Measurements from ENCODE around the gene IMMP2L. TPM values are rescaled to one million over a fixed set of nuclear protein-coding genes. Genes with fewer than 3 reads are reported as not detected.

Gene IMMP2L
- total and polyA plus RNA-seq, 4 donors, result 7.3 to 21.1 (median 12.4) TPM

DNA sequence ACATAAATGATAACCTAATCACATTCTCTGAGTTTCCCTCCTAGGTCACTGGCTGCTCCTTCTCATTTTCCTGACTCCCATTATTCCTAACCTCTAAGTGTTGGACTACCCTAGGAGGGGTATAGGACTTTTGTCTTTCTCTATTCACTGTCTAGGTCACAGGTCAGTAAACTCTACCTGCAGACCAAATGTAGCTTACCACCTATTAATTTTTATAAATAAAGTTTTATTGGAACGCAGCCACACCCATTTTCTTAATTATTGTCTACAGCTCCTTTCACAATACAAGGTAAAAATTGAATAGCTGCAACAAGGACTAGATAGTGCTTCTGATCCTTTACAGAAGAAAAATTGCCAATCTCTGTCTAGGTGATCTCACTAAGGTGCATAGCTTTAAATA is 156.7 kb downstream of the IMMP2L start:
- no peak overlapping the region for H3K27ac ChIP-seq (ENCODE audit: low read depth in 1 of 2, low read length in 2 of 2)
- no peak for DNase-seq (ENCODE audit: low spot score)
- 96% methylated on average over 1 of the region's 1 CpG for WGBS
- no peaks in the 10 kb centered on the region for H3K4me1 ChIP-seq (ENCODE audit: control insufficient read depth in 4 of 4, insufficient read depth in 4 of 4, low read length in 3 of 4)
- no peak for TF ChIP-seq TAF1 (conservative IDR thresholded peaks at IDR 0.05)
- TF ChIP-seq NR2F2 (IDR thresholded peaks at IDR 0.05), result no peak
- TF ChIP-seq, protein P1, sequence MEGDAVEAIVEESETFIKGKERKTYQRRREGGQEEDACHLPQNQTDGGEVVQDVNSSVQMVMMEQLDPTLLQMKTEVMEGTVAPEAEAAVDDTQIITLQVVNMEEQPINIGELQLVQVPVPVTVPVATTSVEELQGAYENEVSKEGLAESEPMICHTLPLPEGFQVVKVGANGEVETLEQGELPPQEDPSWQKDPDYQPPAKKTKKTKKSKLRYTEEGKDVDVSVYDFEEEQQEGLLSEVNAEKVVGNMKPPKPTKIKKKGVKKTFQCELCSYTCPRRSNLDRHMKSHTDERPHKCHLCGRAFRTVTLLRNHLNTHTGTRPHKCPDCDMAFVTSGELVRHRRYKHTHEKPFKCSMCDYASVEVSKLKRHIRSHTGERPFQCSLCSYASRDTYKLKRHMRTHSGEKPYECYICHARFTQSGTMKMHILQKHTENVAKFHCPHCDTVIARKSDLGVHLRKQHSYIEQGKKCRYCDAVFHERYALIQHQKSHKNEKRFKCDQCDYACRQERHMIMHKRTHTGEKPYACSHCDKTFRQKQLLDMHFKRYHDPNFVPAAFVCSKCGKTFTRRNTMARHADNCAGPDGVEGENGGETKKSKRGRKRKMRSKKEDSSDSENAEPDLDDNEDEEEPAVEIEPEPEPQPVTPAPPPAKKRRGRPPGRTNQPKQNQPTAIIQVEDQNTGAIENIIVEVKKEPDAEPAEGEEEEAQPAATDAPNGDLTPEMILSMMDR (IDR thresholded peaks at IDR 0.05; ENCODE audit: low read depth, low read length, missing input control), result no peak
- no peak for TF ChIP-seq RXRA (IDR thresholded peaks at IDR 0.05)
- TF ChIP-seq, protein P2, sequence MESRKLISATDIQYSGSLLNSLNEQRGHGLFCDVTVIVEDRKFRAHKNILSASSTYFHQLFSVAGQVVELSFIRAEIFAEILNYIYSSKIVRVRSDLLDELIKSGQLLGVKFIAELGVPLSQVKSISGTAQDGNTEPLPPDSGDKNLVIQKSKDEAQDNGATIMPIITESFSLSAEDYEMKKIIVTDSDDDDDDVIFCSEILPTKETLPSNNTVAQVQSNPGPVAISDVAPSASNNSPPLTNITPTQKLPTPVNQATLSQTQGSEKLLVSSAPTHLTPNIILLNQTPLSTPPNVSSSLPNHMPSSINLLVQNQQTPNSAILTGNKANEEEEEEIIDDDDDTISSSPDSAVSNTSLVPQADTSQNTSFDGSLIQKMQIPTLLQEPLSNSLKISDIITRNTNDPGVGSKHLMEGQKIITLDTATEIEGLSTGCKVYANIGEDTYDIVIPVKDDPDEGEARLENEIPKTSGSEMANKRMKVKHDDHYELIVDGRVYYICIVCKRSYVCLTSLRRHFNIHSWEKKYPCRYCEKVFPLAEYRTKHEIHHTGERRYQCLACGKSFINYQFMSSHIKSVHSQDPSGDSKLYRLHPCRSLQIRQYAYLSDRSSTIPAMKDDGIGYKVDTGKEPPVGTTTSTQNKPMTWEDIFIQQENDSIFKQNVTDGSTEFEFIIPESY (IDR thresholded peaks at IDR 0.05), result no peak
- TF ChIP-seq YY1 (IDR thresholded peaks at IDR 0.05), result no peak
- TF ChIP-seq, protein P3, sequence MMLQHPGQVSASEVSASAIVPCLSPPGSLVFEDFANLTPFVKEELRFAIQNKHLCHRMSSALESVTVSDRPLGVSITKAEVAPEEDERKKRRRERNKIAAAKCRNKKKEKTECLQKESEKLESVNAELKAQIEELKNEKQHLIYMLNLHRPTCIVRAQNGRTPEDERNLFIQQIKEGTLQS (IDR thresholded peaks at IDR 0.05), result no peak
- TF ChIP-seq HNF4G (IDR thresholded peaks at IDR 0.05), result no peak
- TF ChIP-seq RAD21 (IDR thresholded peaks at IDR 0.05), result no peak
- no peak for TF ChIP-seq FOXA2 (IDR thresholded peaks at IDR 0.05)
- TF ChIP-seq HNF4A (conservative IDR thresholded peaks at IDR 0.05), result no peak
- no peak for TF ChIP-seq EGR1 (IDR thresholded peaks at IDR 0.05; ENCODE audit: low read depth in 2 of 2)
- no peak overlapping the region for H3K9ac ChIP-seq (ENCODE audit: low read depth in 1 of 2, low read length in 2 of 2)
- H3K27me3 ChIP-seq (ENCODE audit: control insufficient read depth in 4 of 4, insufficient read depth in 4 of 4, low read length in 3 of 4), result no peaks in the 10 kb centered on the region
- H3K4me3 ChIP-seq (ENCODE audit: low read depth in 1 of 3, low read length in 3 of 3), result no peak overlapping the region
- H3K9me3 ChIP-seq (ENCODE audit: control insufficient read depth in 4 of 4, low read length in 3 of 4), result no peaks in the 10 kb centered on the region
- no peaks in the 10 kb centered on the region for H3K36me3 ChIP-seq (ENCODE audit: control insufficient read depth in 4 of 4, insufficient read depth in 3 of 4, low read depth in 1 of 4, low read length in 3 of 4)

DNA sequence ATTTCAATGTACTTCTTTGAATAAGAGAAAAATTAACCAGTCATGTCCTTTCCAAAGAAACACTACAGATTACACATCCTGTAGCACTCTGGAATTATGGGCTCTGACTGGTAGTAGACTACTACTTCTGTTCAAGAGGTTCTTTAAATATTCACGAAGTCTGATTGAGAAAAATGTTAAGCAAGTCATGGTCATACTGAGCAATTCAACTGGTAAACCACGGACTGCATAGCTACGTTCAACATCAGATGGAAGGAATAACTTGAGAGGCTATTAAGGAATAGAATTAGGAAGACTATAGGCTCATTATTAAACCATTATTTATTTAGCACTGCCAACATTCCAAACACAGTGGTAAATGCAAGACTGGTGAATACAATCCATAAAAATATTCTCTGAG is 160.8 kb downstream of the IMMP2L start:
- Histone ChIP-seq H3K4me3 (ENCODE audit: low read depth in 1 of 3, low read length in 3 of 3) (no peak overlapping the region), H3K9ac (ENCODE audit: low read depth in 1 of 2, low read length in 2 of 2) (no peak overlapping the region), H3K9me3 (ENCODE audit: control insufficient read depth in 4 of 4, low read length in 3 of 4) (no peaks in the 10 kb centered on the region), H3K4me1 (ENCODE audit: control insufficient read depth in 4 of 4, insufficient read depth in 4 of 4, low read length in 3 of 4) (no peaks in the 10 kb centered on the region), H3K27me3 (ENCODE audit: control insufficient read depth in 4 of 4, insufficient read depth in 4 of 4, low read length in 3 of 4) (no peaks in the 10 kb centered on the region), H3K36me3 (ENCODE audit: control insufficient read depth in 4 of 4, insufficient read depth in 3 of 4, low read depth in 1 of 4, low read length in 3 of 4) (no peaks in the 10 kb centered on the region), H3K27ac (ENCODE audit: low read depth in 1 of 2, low read length in 2 of 2) (no peak overlapping the region)
- no peak for DNase-seq (ENCODE audit: low spot score)
- TF ChIP-seq JUND (IDR thresholded peaks at IDR 0.05), result no peak
- no peak for TF ChIP-seq FOXA2 (IDR thresholded peaks at IDR 0.05)
- TF ChIP-seq, protein P4, sequence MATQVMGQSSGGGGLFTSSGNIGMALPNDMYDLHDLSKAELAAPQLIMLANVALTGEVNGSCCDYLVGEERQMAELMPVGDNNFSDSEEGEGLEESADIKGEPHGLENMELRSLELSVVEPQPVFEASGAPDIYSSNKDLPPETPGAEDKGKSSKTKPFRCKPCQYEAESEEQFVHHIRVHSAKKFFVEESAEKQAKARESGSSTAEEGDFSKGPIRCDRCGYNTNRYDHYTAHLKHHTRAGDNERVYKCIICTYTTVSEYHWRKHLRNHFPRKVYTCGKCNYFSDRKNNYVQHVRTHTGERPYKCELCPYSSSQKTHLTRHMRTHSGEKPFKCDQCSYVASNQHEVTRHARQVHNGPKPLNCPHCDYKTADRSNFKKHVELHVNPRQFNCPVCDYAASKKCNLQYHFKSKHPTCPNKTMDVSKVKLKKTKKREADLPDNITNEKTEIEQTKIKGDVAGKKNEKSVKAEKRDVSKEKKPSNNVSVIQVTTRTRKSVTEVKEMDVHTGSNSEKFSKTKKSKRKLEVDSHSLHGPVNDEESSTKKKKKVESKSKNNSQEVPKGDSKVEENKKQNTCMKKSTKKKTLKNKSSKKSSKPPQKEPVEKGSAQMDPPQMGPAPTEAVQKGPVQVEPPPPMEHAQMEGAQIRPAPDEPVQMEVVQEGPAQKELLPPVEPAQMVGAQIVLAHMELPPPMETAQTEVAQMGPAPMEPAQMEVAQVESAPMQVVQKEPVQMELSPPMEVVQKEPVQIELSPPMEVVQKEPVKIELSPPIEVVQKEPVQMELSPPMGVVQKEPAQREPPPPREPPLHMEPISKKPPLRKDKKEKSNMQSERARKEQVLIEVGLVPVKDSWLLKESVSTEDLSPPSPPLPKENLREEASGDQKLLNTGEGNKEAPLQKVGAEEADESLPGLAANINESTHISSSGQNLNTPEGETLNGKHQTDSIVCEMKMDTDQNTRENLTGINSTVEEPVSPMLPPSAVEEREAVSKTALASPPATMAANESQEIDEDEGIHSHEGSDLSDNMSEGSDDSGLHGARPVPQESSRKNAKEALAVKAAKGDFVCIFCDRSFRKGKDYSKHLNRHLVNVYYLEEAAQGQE (IDR thresholded peaks at IDR 0.05), result no peak
- TF ChIP-seq YY1 (IDR thresholded peaks at IDR 0.05), result no peak
- no peak for TF ChIP-seq TAF1 (conservative IDR thresholded peaks at IDR 0.05)
- no peak for TF ChIP-seq HNF4G (IDR thresholded peaks at IDR 0.05)
- TF ChIP-seq, protein P2 (IDR thresholded peaks at IDR 0.05), result no peak
- no peak for TF ChIP-seq SP1 (IDR thresholded peaks at IDR 0.05)
- TF ChIP-seq, protein P5, sequence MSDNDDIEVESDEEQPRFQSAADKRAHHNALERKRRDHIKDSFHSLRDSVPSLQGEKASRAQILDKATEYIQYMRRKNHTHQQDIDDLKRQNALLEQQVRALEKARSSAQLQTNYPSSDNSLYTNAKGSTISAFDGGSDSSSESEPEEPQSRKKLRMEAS (IDR thresholded peaks at IDR 0.05), result no peak
- TF ChIP-seq EGR1 (IDR thresholded peaks at IDR 0.05; ENCODE audit: low read depth in 2 of 2), result no peak
- TF ChIP-seq RAD21 (IDR thresholded peaks at IDR 0.05), result no peak
- TF ChIP-seq FOXA1 (IDR thresholded peaks at IDR 0.05), result no peak
- TF ChIP-seq, protein P1 (IDR thresholded peaks at IDR 0.05; ENCODE audit: low read depth, low read length, missing input control), result no peak
- no peak for TF ChIP-seq NR2F2 (IDR thresholded peaks at IDR 0.05)
- no peak for TF ChIP-seq GABPA (IDR thresholded peaks at IDR 0.05 in 1 of 2, conservative IDR thresholded peaks at IDR 0.05 in 1 of 2)
- TF ChIP-seq, protein P3 (IDR thresholded peaks at IDR 0.05), result no peak
- no peak for TF ChIP-seq RXRA (IDR thresholded peaks at IDR 0.05)
- whole genome bisulfite sequencing, result 87% methylated on average over 3 of the region's 3 CpGs

Data from liver (tissue), 9 donors.